ENCODE results near the gene LRGUK.

- TF ChIP-seq TAF1 (IDR thresholded peaks at IDR 0.05; ENCODE audit: low read depth, low read length) (no peak), POLR2AphosphoS5 (IDR thresholded peaks at IDR 0.05; ENCODE audit: low read depth, low read length) (no peak), POLR2A (IDR thresholded peaks at IDR 0.05; ENCODE audit: low read depth, low read length) (no peak)
Observed at GRCh38 chr7:134167250-134167649, 40.1 kb downstream of the LRGUK start.
